Tibial artery (tissue), 4 donors: Measurements from ENCODE around the gene ATE1.

Experiments
- DNase-seq, 2 donors: peaks; one replicate each; pipeline ENCODE4 v3.0.0-alpha.2; 2019
- H3K27ac ChIP-seq, 2 donors: fragments of 200-600 bp; sonication (generic) in 1 of 2; 1 replicate in 1 of 2; 2 replicates in 1 of 2; pipeline ENCODE4 v1.5.1; 2018 to 2019; ENCODE audit warnings: mild to moderate bottlenecking in 1 of 2
- H3K27me3 ChIP-seq, 2 donors: fragments of 200-600 bp; sonication (generic) in 1 of 2; one replicate each; pipeline versions ENCODE4 v1.5.1 to v1.6.0; 2016 to 2019
- H3K36me3 ChIP-seq, 3 donors: fragments of 200-600 bp; sonication (generic) in 2 of 3; one replicate each; pipeline ENCODE4 v1.5.1; 2016 to 2019; ENCODE audit warnings: mild to moderate bottlenecking in 2 of 3
- H3K4me1 ChIP-seq, 4 donors: fragments of 200-600 bp; sonication (generic) in 2 of 4; 1 replicate in 3 of 4; 2 replicates in 1 of 4; pipeline ENCODE4 v1.5.1; 2016 to 2019
- H3K4me3 ChIP-seq, 2 donors: fragments of 200-600 bp; sonication (generic) in 1 of 2; 1 replicate in 1 of 2; 2 replicates in 1 of 2; pipeline ENCODE4 v1.5.1; 2018 to 2019; ENCODE audit warnings: mild to moderate bottlenecking in 2 of 2
- H3K9me3 ChIP-seq, 3 donors: fragments of 200-600 bp; sonication (generic) in 1 of 3; one replicate each; pipeline ENCODE4 v1.5.1; 2016 to 2019
- CTCF ChIP-seq, 2 experiments: fragments of 200-600 bp in 1 of 2; fragments of 450-650 bp in 1 of 2; IDR thresholded peaks; one replicate each; pipeline ENCODE4 v1.5.1; 2017 to 2019; ENCODE audit warnings: antibody characterized with exemption in 2 of 2, mild to moderate bottlenecking in 1 of 2, moderate library complexity in 1 of 2
- intact Hi-C: fragments of 100-400 bp; cut with DNase I; formaldehyde crosslinking; loops from one replicate; pipeline ENCODE4 v1.15.0; 2023; ENCODE audit warnings: low total_unique reads

ATE1 gene

DNA sequence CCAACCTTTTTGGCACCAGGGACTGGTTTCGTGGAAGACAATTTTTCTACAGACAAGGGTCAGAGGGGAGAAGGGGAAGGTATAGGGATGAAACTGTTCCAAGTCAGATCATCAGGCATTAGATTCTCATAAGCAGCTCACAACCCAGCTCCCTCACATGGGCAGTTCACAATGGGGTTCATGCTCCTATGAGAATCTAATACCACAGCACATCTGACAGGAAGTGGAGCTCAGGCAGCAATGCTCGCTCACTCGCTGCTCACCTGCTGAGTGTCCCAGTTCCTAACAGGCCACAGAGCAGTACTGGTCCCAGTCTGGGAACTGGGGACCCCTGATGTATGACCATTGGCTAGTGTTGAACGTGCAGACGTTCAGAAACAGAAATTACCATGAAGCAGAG, 63.7 kb downstream of the ATE1 start:
- no peak for TF ChIP-seq CTCF (IDR thresholded peaks at IDR 0.05)
- intact Hi-C loops = no loop called here
- DNase-seq = no peak

GRCh38 chr10:121862649-121863048, 65.2 kb downstream of the ATE1 start:
- no peak overlapping the region for H3K27ac ChIP-seq
- no peak for TF ChIP-seq CTCF (IDR thresholded peaks at IDR 0.05)
- intact Hi-C loops = no loop called here
- H3K27me3 ChIP-seq = no peaks in the 10 kb centered on the region
- H3K36me3 ChIP-seq = peaks cover 0 to 5% (median 2%) of the 10 kb centered on the region in 3 donors
- no peak for DNase-seq
- H3K4me1 ChIP-seq = no peaks in the 10 kb centered on the region
- H3K4me3 ChIP-seq = no peak overlapping the region
- H3K9me3 ChIP-seq = no peaks in the 10 kb centered on the region

More for the DNA sequence above, 63.7 kb downstream of the ATE1 start:
- Histone ChIP-seq H3K27me3 (no peaks in the 10 kb centered on the region), H3K4me3 (no peak overlapping the region), H3K36me3 (peaks cover 8 to 11% (median 10%) of the 10 kb centered on the region in 3 donors), H3K4me1 (no peaks in the 10 kb centered on the region), H3K9me3 (no peaks in the 10 kb centered on the region), H3K27ac (no peak overlapping the region)

GRCh38 chr10:121862042-121862441, 65.8 kb downstream of the ATE1 start:
- DNase-seq = no peak
- Histone ChIP-seq H3K9me3 (no peaks in the 10 kb centered on the region), H3K4me1 (no peaks in the 10 kb centered on the region), H3K36me3 (peaks cover 4 to 8% (median 5%) of the 10 kb centered on the region in 3 donors), H3K27ac (no peak overlapping the region), H3K4me3 (no peak overlapping the region), H3K27me3 (no peaks in the 10 kb centered on the region)
- no peak for TF ChIP-seq CTCF (IDR thresholded peaks at IDR 0.05)
- intact Hi-C loops = no loop called here

- H3K4me3 ChIP-seq = no peak overlapping the region
- H3K9me3 ChIP-seq = no peaks in the 10 kb centered on the region
- H3K27ac ChIP-seq = no peak overlapping the region
- no peaks in the 10 kb centered on the region for H3K4me1 ChIP-seq
- TF ChIP-seq CTCF (IDR thresholded peaks at IDR 0.05) = no peak
- peaks cover 6 to 15% (median 13%) of the 10 kb centered on the region in 3 donors for H3K36me3 ChIP-seq
- H3K27me3 ChIP-seq = no peaks in the 10 kb centered on the region
- intact Hi-C loops = no loop called here
- no peak for DNase-seq
These were observed 67.0 kb downstream of the ATE1 start for GRCh38 chr10:121860810-121861209.

- no peak overlapping the region for H3K4me3 ChIP-seq
- H3K27ac ChIP-seq = no peak overlapping the region
- intact Hi-C loops = no loop called here
- H3K9me3 ChIP-seq = no peaks in the 10 kb centered on the region
- H3K27me3 ChIP-seq = no peaks in the 10 kb centered on the region
- H3K4me1 ChIP-seq = no peaks in the 10 kb centered on the region
- DNase-seq = no peak
- H3K36me3 ChIP-seq = peaks cover 18 to 35% (median 26%) of the 10 kb centered on the region in 3 donors
- no peak for TF ChIP-seq CTCF (IDR thresholded peaks at IDR 0.05)
These were observed 72.9 kb downstream of the ATE1 start for GRCh38 chr10:121854809-121855445.
